ENCODE measurements around the gene DAB2IP. TPM values are rescaled to one million over a fixed set of nuclear protein-coding genes. Genes with fewer than 3 reads are reported as not detected.

DAB2IP gene
- total RNA-seq, 1 donor from 2014 or later: 38.0 TPM

GRCh38 chr9:121631115-121631514, 20.3 kb upstream of the DAB2IP start:
- Histone ChIP-seq H3K36me3 (ENCODE audit: control insufficient read depth, insufficient read depth, low read length) (no peaks in the 10 kb centered on the region), H3K4me3 (ENCODE audit: low read depth, low read length) (no peak overlapping the region), H3K27me3 (ENCODE audit: control insufficient read depth, insufficient read depth, low read length) (no peaks in the 10 kb centered on the region)
- no peak for DNase-seq (ENCODE audit: low read depth)
- TF ChIP-seq, protein P1, sequence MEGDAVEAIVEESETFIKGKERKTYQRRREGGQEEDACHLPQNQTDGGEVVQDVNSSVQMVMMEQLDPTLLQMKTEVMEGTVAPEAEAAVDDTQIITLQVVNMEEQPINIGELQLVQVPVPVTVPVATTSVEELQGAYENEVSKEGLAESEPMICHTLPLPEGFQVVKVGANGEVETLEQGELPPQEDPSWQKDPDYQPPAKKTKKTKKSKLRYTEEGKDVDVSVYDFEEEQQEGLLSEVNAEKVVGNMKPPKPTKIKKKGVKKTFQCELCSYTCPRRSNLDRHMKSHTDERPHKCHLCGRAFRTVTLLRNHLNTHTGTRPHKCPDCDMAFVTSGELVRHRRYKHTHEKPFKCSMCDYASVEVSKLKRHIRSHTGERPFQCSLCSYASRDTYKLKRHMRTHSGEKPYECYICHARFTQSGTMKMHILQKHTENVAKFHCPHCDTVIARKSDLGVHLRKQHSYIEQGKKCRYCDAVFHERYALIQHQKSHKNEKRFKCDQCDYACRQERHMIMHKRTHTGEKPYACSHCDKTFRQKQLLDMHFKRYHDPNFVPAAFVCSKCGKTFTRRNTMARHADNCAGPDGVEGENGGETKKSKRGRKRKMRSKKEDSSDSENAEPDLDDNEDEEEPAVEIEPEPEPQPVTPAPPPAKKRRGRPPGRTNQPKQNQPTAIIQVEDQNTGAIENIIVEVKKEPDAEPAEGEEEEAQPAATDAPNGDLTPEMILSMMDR (IDR thresholded peaks at IDR 0.05; ENCODE audit: insufficient read depth, low read length, poor library complexity, severe bottlenecking): no peak

- TF ChIP-seq, protein P1 (IDR thresholded peaks at IDR 0.05; ENCODE audit: insufficient read depth, low read length, poor library complexity, severe bottlenecking): no peak
Observed at GRCh38 chr9:121631978-121632418, 19.4 kb upstream of the DAB2IP start.

GRCh38 chr9:121633119-121633714, 18.2 kb upstream of the DAB2IP start:
- Histone ChIP-seq H3K27me3 (ENCODE audit: control insufficient read depth, insufficient read depth, low read length) (no peaks in the 10 kb centered on the region), H3K4me3 (ENCODE audit: low read depth, low read length) (no peak overlapping the region), H3K36me3 (ENCODE audit: control insufficient read depth, insufficient read depth, low read length) (no peaks in the 10 kb centered on the region)
- no peak for DNase-seq (ENCODE audit: low read depth)
- TF ChIP-seq, protein P1 (IDR thresholded peaks at IDR 0.05; ENCODE audit: insufficient read depth, low read length, poor library complexity, severe bottlenecking): no peak

More at GRCh38 chr9:121631978-121632418, 19.4 kb upstream of the DAB2IP start:
- Histone ChIP-seq H3K4me3 (ENCODE audit: low read depth, low read length) (no peak overlapping the region), H3K36me3 (ENCODE audit: control insufficient read depth, insufficient read depth, low read length) (no peaks in the 10 kb centered on the region), H3K27me3 (ENCODE audit: control insufficient read depth, insufficient read depth, low read length) (no peaks in the 10 kb centered on the region)
- no peak for DNase-seq (ENCODE audit: low read depth)

GRCh38 chr9:121633736-121634135, 17.7 kb upstream of the DAB2IP start:
- no peak overlapping the region for H3K4me3 ChIP-seq (ENCODE audit: low read depth, low read length)
- H3K36me3 ChIP-seq (ENCODE audit: control insufficient read depth, insufficient read depth, low read length): no peaks in the 10 kb centered on the region
- TF ChIP-seq, protein P1 (IDR thresholded peaks at IDR 0.05; ENCODE audit: insufficient read depth, low read length, poor library complexity, severe bottlenecking): no peak
- DNase-seq (ENCODE audit: low read depth): no peak
- H3K27me3 ChIP-seq (ENCODE audit: control insufficient read depth, insufficient read depth, low read length): no peaks in the 10 kb centered on the region

DNA sequence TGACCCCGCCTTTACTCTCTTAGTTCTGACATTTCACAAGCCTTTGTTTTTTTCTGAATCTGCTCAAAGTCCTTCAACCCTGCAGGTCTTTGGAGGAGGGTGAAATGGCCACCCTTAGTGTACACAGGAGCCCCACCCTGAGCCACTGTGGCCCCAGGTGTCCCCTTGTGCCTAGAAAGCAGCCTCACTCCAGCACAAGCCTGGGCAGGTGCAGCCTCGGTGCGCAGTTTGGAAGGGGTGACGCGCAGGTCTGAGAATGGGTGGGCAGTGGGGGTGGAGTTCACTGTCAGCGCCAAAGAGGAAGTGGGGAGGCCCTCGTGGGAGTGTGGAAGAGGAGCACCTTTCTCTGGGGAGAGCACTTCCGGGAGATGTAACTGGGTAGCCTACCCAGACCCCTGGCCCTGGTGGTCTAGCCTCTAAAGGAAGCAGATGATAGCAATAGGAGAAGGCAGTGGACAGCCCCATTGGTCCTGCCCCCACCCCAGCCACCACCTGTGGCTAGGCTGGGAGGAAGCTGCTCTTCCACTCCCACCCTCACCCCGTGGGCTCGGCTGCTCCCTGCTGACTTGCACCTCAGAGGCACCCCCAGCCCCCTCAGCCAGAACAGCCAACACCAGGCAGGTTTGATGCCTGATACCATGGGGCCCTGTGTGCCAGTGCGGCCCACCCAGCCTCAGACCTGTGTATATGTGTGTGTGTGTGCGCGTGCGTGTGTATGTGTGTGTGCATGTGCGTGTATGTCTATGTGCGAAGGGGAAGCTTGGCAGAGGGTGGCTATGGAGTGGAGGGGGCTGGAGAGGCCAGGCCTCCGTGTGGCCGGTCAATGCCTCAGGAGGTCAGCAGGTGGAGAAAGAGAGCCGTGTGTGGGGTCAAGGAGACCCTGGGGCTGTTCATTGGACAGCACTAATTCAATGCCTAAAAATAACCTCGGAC, 16.8 kb upstream of the DAB2IP start:
- no peak for DNase-seq (ENCODE audit: low read depth)
- H3K4me3 ChIP-seq (ENCODE audit: low read depth, low read length): no peak overlapping the region
- TF ChIP-seq, protein P1 (IDR thresholded peaks at IDR 0.05; ENCODE audit: insufficient read depth, low read length, poor library complexity, severe bottlenecking): peak; percentile 67
- H3K27me3 ChIP-seq (ENCODE audit: control insufficient read depth, insufficient read depth, low read length): no peaks in the 10 kb centered on the region
- no peaks in the 10 kb centered on the region for H3K36me3 ChIP-seq (ENCODE audit: control insufficient read depth, insufficient read depth, low read length)
